MV-4-11 (cell line): ENCODE results near the gene EHD2.
"Not testable (repeated sequence)": the region's sequence is repeated elsewhere in the genome, so short reads cannot be mapped to it uniquely, and the experiment has no call there.

Source experiments
- DNase-seq: peaks from one replicate; lab custom pipeline; 2025; lab: John Stamatoyannopoulos, UW

EHD2 gene, protein sequence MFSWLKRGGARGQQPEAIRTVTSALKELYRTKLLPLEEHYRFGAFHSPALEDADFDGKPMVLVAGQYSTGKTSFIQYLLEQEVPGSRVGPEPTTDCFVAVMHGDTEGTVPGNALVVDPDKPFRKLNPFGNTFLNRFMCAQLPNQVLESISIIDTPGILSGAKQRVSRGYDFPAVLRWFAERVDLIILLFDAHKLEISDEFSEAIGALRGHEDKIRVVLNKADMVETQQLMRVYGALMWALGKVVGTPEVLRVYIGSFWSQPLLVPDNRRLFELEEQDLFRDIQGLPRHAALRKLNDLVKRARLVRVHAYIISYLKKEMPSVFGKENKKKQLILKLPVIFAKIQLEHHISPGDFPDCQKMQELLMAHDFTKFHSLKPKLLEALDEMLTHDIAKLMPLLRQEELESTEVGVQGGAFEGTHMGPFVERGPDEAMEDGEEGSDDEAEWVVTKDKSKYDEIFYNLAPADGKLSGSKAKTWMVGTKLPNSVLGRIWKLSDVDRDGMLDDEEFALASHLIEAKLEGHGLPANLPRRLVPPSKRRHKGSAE

DNA sequence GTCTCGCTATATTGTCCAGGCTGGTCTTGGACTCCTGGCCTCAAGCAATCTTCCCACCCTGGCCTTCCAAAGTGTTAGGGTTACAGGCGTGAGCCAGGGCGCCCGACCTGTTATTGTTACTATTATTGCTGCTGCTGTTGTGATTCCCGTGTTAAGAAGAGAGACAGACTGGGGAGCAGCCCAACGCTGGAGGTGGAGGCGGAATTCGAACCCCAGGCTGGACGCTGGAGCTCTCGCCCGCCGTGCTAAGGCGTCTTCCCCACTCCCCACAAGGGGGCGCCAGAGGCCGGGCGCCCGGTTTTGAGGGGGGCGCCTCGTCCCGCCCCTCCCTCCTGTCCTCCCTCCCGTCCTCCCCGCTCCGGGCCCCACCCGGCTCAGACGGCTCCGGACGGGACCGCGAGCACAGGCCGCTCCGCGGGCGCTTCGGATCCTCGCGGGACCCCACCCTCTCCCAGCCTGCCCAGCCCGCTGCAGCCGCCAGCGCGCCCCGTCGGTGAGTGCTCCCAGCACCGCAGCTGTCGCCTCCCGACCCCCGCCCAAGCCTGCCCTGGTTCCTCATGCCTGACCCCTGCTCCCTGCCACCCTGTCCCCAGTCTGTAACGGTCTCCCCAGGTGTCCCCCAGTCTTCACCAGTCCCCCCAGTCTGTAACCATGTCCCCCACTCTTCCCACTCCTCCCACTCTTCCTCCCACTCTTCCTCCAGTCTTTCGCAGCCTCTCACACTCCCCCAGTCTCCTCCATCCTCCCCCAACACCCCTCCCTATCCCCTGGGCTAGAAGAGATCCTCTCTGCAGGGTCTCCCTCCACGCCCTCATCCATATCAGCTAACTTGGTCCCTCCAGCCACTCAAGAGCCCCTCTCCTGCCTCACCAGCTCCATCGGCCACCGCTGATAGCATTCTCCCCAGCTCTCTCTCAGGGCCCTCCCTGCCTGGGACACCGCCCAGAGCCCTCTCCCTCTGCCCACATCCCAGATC is at the start of gene EHD2:
EHD2 (plus strand) TSS at position 377 of the 976 bp plus-strand sequence. CDS start 3,191 bp downstream, outside the sequence.
- DNase-seq, result no peak

DNA sequence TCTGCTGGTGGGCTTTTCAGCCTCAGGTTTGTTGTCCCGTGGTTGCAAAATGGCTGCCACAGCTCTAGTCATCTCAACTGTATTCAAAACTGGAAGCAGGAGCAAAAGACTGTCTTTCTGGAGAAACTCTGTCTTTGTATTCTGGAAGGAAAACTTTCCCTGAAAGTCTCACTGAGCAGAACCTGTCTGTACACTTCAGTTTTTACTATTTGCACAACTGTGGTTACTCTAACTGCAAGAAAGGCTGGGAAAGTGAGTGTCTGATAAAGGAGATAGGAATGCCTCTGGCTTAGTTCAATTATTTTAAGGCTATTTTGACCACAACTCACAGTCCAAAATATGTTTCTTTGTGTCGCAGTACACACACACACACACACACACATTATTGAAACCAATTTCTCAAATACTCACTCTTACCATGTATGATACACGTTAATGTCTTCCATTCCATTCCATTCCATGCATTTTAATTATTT is 49.7 kb upstream of the EHD2 start:
- no peak for DNase-seq

DNA sequence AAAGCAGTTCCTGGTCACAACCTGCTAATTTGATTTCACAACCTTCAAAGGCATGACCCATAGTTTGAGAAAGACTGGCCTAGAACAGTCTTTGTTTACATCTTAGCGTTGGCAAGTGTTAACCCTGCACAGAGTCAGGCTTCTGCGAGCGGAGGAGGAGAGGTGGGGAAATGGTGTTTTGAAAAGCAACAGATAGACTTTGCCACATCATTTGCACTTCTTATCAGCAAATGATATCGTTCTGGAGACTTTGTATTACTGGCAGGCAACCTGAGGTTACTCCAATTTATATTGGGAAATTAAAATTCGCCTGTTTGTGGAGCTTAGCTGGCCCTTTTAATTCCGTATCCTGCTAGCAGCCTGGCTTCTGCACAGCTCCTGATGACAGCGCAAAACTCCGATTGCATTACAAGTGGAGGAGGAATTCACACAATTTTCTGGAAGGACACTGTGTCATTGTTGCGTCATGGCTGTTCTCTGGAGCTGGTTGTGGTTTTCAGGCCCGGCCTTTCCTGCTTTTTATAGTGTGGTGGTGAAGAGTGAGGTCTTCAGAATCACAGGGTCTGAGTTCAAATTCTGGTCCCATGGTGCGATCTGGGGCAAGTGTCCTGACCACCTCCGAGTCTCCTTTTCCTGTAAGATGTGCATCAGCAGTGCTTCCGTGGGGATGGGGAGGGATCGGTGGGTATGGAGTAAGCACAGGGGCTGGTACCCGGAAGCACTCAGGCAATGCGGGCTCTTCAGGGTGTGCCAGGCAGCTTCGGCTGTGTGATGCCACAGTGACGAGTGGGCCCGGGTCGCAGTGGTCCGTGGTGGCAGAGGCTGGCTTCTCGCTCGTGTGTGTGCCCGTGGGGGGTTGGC is 49.1 kb upstream of the EHD2 start:
- DNase-seq, result peak; percentile 90

DNA sequence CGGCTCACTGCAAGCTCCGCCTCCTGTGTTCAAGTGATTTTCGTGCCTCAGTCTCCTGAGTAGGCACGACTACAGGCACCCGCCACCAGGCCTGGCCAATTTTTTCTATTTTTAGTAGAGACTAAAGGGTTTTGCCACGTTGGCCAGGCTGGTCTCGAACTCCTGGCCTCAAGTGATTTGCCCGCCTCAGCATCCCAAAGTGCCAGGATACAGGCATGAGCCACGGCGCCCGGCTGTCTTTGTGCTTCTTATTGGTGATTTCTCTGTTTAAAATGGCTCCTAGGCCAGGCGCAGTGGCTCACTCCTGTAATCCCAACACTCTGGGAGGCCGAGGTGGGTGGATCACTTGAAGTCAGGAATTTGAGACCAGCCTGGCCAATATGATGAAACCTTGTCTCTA is 44.7 kb upstream of the EHD2 start:
- not testable (repeated sequence) for DNase-seq

DNA sequence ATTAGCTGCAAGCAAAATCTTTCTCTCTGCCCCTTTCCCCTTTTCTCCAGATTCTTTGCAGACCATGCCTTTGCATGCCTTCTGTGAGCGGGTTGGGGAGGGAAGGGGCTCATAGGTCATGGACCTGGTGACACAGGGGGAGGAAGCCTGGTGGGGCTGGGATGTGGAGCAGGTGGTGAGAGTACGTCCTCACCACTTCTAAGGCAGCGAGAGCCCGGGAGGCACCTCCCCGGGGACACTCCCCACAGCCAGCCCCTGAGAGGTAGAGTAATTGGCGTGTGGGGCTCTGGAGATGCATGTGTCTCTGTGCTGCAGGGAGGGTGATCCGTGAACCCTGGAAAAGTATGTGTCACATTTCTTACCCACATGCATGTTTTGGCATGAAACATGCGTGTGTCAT is 42.5 kb upstream of the EHD2 start:
- no peak for DNase-seq

DNA sequence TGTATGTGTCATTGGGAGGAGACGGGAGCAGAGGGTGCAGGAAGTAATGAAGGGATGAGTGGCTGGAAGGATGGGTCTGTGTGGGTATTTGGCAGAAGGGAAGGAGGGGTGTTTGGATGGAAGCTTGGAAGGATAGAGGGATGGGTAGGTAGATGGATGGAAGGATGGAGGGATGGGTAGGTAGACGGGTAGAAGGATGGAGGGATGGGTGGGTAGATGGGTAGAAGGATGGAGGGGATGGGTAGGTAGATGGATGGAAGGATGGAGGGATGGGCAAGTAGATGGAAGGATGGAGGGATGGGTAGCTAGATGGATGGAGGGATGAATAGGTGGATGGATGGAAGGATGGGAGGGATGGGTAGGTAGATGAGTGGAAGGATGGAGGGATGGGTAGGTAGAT is 41.7 kb upstream of the EHD2 start:
- no peak for DNase-seq

DNA sequence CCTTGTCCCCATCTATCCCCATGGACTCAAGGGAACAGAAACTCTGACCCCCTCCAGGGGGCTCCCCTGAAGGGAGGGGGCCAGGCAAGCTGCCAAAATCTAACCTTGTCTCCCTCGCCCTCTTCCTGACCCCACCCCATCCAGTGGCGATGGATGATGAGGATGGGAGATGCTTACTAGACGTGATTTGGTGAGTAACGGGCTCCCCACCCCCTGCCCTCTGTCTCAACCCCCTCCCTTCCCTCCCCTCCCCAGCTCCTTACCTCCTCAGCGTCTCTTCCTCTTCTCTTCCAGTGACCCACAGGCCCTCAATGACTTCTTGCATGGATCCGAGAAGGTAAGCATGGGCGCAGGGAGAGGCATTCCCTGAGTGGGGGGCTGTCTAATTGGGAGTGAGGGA is 39.8 kb upstream of the EHD2 start:
- DNase-seq, result no peak

DNA sequence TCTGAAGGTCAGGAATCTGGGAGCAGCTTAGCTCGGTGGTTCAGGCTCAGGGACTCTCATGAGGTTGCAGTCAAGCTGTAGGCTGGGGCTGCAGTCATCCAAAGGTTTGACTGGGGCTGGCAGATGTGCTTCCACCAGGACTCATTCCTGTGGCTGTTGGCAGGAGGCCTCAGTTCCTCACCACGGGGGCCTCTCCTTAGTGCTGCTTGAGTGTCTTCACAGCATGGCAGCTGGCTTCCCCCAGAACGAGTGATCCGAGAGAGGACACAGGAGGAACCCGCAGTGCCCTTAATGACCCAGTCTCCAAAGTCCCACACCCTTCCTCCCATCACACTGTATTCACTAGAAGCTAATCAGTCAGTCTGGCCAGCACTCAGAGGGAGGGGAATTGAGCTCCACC is 38.7 kb upstream of the EHD2 start:
- DNase-seq, result no peak

DNA sequence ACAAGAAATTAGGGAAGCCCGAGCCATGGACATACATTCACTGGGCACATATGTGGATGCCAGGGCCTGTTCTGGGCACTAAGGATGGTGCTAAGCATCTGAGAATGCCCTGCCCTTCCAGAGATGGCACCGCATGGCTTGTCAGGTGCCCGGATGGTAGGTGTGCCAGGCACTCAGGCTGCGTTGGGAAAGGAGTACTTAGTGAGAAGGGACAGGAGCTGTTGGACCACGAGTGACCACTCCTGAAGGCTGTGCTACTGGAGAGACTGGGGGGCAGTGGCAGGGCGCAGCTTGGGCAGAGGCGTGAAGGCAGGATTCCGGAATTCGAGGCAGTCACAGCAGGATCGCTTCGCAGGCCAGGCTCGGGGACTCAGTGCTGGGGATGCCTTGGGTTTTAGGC is 38.0 kb upstream of the EHD2 start:
- no peak for DNase-seq

DNA sequence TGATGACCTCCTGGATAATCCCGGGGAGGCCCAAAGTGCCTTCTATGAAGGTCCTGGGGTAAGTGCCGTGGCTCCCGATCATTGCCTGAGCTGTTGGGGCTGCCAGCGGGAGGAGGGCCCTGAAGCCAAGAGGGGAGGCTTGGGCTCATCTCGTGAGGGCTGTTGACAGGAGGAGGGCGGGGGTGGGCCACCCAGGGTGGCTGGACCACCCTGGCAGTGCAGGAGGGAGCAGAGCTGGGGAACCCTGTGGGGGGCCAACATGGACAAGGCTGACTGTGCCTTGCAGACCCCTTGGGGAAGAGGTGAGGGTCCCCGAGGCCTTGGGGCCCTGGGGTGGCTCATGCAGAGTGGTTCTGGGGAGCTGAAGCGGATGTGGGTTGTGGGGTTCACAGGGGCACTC is 37.4 kb upstream of the EHD2 start:
- no peak for DNase-seq

DNA sequence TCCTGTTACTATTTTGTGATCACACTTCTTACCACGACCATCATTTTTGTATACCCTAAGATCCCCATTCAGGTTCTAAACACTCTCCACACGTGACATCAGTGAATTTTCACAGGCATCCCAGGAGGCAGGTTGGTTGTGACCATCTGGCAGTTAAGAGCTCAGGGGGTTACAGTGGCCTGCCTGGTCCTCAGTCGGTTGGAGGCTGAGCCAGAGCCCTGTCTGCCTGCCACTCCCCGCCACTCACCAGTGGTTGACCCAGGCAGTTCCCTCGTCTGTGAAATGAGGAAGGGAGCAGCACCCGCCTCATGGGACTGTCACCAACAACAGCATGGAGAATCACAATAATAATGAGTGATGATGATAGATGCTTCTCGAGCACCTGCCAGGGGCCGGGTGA is 36.4 kb upstream of the EHD2 start:
- DNase-seq, result peak; percentile 45

DNA sequence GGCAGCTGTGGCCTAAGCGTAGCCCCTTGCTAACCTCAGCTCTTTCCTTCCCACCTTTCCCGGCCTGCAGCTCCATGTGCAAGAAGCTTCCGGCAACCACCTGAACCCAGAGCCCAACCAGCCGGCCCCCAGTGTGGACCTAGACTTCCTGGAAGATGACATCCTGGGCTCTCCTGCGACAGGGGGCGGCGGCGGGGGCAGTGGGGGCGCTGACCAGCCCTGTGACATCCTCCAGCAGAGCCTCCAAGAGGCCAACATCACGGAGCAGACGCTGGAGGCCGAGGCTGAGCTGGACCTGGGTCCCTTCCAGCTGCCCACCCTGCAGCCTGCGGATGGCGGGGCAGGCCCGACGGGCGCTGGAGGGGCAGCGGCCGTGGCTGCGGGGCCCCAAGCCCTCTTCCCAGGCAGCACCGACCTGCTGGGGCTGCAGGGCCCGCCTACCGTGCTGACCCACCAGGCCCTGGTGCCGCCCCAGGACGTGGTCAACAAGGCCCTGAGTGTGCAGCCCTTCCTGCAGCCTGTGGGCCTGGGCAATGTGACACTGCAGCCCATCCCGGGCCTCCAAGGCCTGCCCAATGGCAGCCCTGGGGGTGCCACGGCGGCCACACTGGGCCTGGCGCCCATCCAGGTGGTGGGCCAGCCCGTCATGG is 33.8 kb upstream of the EHD2 start:
- DNase-seq, result no peak

DNA sequence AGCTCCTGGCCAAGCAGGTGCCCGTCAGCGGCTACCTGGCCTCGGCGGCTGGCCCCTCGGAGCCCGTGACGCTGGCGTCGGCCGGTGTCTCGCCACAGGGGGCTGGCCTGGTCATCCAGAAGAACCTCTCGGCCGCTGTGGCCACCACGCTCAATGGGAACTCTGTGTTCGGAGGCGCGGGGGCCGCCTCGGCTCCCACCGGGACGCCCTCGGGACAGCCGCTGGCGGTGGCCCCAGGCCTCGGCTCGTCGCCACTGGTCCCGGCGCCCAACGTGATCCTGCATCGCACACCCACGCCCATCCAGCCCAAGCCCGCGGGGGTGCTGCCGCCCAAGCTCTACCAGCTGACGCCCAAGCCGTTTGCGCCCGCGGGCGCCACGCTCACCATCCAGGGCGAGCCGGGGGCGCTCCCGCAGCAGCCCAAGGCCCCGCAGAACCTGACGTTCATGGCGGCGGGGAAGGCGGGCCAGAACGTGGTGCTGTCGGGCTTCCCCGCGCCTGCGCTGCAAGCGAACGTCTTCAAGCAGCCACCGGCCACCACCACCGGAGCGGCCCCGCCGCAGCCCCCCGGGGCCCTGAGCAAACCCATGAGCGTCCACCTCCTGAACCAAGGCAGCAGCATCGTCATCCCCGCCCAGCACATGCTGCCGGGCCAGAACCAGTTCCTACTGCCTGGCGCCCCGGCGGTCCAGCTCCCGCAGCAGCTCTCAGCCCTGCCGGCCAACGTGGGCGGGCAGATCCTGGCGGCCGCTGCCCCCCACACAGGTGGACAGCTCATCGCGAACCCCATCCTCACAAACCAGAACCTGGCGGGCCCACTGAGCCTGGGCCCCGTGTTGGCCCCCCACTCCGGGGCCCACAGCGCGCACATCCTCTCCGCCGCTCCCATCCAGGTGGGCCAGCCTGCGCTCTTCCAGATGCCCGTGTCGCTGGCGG is 33.0 kb upstream of the EHD2 start:
- DNase-seq, result no peak

DNA sequence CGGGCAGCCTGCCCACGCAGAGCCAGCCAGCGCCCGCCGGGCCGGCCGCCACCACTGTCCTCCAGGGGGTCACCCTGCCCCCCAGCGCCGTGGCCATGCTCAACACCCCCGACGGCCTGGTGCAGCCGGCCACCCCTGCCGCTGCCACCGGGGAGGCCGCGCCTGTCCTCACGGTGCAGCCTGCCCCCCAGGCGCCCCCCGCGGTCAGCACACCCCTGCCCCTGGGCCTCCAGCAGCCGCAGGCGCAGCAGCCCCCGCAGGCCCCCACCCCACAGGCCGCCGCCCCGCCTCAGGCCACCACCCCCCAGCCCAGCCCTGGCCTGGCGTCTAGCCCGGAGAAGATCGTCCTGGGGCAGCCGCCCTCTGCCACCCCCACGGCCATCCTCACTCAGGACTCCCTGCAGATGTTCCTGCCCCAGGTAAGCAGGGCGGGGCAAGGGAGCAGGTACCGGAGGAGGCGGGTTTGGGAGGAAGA is 32.3 kb upstream of the EHD2 start:
- DNase-seq, result no peak

DNA sequence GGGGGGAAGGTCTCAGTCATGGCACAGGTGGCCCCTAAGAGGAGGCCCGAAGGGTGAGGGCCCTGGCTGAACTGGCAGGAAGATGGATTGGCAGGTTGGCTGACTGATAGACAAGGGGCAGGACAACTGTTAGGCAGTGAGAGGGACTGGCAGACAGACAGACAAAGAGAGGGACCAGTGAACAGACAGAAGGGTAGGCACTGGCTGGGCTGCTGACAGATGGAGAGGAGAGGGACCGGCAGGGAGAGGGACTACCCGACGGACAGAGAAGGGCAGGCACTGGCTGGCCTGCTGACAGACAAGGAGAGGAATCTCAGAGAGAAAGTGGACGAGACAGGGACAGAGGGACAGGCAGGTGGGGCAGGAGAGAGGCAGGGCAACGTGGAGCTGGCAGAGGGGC is 31.8 kb upstream of the EHD2 start:
- no peak for DNase-seq

DNA sequence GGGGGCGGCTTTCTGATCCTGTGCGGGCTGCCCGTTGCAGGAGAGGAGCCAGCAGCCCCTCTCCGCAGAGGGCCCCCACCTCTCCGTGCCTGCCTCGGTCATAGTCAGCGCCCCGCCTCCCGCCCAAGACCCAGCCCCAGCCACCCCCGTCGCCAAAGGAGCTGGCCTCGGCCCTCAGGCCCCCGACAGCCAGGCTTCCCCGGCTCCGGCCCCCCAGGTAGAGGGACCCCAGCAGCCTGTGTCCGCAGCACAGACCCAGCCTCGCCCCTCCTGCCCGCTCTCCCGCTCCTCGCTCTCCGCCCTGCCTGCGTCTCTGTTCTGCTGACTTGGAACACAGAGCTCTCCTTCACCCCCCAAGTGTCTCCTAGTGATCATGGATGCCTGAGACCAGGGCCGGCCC is 31.3 kb upstream of the EHD2 start:
- no peak for DNase-seq

DNA sequence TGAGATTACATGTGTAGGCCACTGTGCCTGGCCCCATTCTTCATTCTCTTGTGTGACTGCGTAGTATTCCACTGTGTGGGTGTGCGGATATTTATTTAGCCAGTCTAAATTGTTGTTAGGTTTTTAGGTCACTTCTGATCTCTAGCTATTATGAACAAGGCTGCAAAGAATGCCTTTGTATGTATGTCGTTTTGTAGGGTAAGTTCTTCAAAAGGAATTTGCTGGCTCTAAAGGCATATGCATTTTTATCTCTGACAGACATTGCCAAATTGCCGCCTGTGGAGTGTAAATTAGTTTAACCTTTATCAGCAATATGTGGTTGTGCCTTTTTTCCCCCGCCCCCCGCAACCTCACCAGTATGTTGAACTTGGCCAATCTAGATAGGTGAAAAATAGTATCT is 30.3 kb upstream of the EHD2 start:
- DNase-seq, result no peak

DNA sequence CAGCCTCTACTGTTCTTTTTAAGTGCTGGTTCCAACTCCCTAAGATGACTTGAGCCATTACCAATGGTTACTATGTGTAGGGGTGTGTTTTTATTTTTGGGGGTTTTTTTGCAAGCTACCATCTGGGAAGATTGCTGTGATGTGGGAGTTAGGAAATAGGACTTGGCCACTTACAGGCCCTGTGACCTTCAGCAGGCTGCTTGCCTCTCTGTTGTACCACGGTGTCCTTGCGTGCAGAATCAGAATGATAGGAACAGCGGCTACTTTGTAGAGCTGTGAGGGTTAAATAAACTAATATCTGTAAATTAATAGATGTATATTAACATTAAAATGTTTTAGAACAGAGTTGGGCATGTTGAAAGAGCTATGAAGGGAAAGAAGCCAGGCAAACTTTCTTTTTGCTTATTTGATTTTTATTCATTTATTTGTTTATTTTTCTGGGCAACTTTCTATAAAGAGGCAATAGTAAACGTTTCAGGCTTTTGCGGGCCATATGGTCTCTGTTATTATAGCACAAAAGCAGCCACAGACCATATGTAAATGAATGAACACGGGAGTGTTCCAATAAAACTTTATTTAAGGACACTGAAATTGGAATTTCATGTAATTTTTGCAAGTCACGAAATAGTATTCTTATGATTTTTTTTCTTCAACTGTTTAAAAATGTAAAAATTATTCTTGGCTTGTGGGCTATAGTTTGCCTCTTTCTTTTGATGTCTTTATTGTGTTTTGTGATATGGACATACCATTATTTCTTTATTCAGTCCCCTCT is 26.4 kb upstream of the EHD2 start:
- DNase-seq, result no peak

DNA sequence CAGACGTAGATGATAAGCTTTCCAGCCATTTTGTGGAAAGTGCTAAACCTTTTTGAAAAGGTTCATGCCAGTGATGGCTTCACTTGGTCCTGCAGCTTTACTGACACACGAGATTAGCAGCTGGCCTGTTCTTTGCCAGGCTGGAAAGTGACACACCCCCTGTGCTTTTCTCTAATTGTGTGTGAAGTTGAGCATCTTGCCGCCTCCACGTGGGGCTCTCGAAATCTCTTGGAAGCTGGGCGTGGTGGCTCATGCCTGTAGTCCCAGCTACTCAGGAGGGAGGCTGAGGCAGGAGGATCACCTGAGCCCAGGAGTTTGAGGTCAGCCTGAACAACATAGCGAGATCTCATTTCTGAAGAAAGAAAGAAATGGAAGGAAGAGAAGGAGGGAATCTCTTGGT is 25.3 kb upstream of the EHD2 start:
- no peak for DNase-seq
